ENCODE measurements around the gene CHKB.

- TF ChIP-seq GATA2 (IDR thresholded peaks at IDR 0.05; ENCODE audit: low read depth, low read length) = no peak
- no peak for TF ChIP-seq GATA3 (IDR thresholded peaks at IDR 0.05; ENCODE audit: low read depth, low read length)
These were observed 14.4 kb upstream of the CHKB start for GRCh38 chr22:50597097-50597496.
